Renal cortex interstitium (tissue), 15 donors: ENCODE measurements around the gene MAT2A. TPM values are rescaled to one million over a fixed set of nuclear protein-coding genes. Genes with fewer than 3 reads are reported as not detected.

Experiments
- DNase-seq, 11 donors: peaks; one replicate each; pipeline ENCODE4 v3.0.0-alpha.2; 2013; ENCODE audit warnings: low read depth in 9 of 11, low spot score in 4 of 11; ENCODE audit errors: extremely low read depth in 1 of 11
- long read RNA-seq, 16 experiments: transcript quantifications; one replicate each; lab custom pipeline, GENCODE V29; 2026
- polyA plus RNA-seq, 3 donors: library from polyadenylated mRNA; unstranded; fragments of 120-200 nt; gene quantifications; one replicate each; pipeline ENCODE4 v1.2.1, GENCODE V29; 2013; ENCODE audit not compliant: insufficient read length in 3 of 3

MAT2A gene
- polyA plus RNA-seq: 100 to 1,000 TPM; 339 to 393 (median 381) TPM
- long read RNA-seq, donor 1, transcript MAT2A-201 (9 exons, 2,819 nt): major isoform, 23 of 47 reads
- long read RNA-seq, donor 1, partial matches to known transcripts: 24 of 47 reads
- long read RNA-seq, donor 1, other reads (novel, unspliced or antisense): 0 of 47 reads
- long read RNA-seq, donor 2, transcript MAT2A-201 (9 exons, 2,819 nt): major isoform, 30 of 149 reads
- long read RNA-seq, donor 2, partial matches to known transcripts: 119 of 149 reads
- long read RNA-seq, donor 2, other reads (novel, unspliced or antisense): 0 of 149 reads
- long read RNA-seq, donor 3, transcript MAT2A-201 (9 exons, 2,819 nt): major isoform, 49 of 88 reads
- long read RNA-seq, donor 3, partial matches to known transcripts: 38 of 88 reads
- long read RNA-seq, donor 3, other reads (novel, unspliced or antisense): 0 of 88 reads
- long read RNA-seq, donor 4, transcript MAT2A-201 (9 exons, 2,819 nt): major isoform, 38 of 203 reads
- long read RNA-seq, donor 4, partial matches to known transcripts: 163 of 203 reads
- long read RNA-seq, donor 4, other reads (novel, unspliced or antisense): 0 of 203 reads
- long read RNA-seq, donor 5: 0 reads
- long read RNA-seq, donor 6, transcript MAT2A-201 (9 exons, 2,819 nt): major isoform, 35 of 115 reads
- long read RNA-seq, donor 6, partial matches to known transcripts: 74 of 115 reads
- long read RNA-seq, donor 6, other reads (novel, unspliced or antisense): 0 of 115 reads
- long read RNA-seq, donor 7, transcript MAT2A-201 (9 exons, 2,819 nt): major isoform, 44 of 115 reads
- long read RNA-seq, donor 7, transcript MAT2A-204 (3 exons, 691 nt): minor isoform, 6 of 115 reads
- long read RNA-seq, donor 7, partial matches to known transcripts: 64 of 115 reads
- long read RNA-seq, donor 7, other reads (novel, unspliced or antisense): 0 of 115 reads
- long read RNA-seq, donor 8, transcript MAT2A-201 (9 exons, 2,819 nt): major isoform, 86 of 420 reads
- long read RNA-seq, donor 8, partial matches to known transcripts: 310 of 420 reads
- long read RNA-seq, donor 8, other reads (novel, unspliced or antisense): 20 of 420 reads
- long read RNA-seq, donor 9, transcript MAT2A-201 (9 exons, 2,819 nt): major isoform, 43 of 98 reads
- long read RNA-seq, donor 9, partial matches to known transcripts: 49 of 98 reads
- long read RNA-seq, donor 9, other reads (novel, unspliced or antisense): 5 of 98 reads
- long read RNA-seq, donor 10, transcript MAT2A-201 (9 exons, 2,819 nt): major isoform, 47 of 104 reads
- long read RNA-seq, donor 10, partial matches to known transcripts: 54 of 104 reads
- long read RNA-seq, donor 10, other reads (novel, unspliced or antisense): 0 of 104 reads
- long read RNA-seq, donor 11, transcript MAT2A-201 (9 exons, 2,819 nt): major isoform, 27 of 70 reads
- long read RNA-seq, donor 11, partial matches to known transcripts: 43 of 70 reads
- long read RNA-seq, donor 11, other reads (novel, unspliced or antisense): 0 of 70 reads
- long read RNA-seq, donor 12, transcript MAT2A-201 (9 exons, 2,819 nt): major isoform, 21 of 40 reads
- long read RNA-seq, donor 12, partial matches to known transcripts: 17 of 40 reads
- long read RNA-seq, donor 12, other reads (novel, unspliced or antisense): 0 of 40 reads
- long read RNA-seq, donor 13, transcript MAT2A-201 (9 exons, 2,819 nt): major isoform, 68 of 114 reads
- long read RNA-seq, donor 13, partial matches to known transcripts: 46 of 114 reads
- long read RNA-seq, donor 13, other reads (novel, unspliced or antisense): 0 of 114 reads
- long read RNA-seq, donor 14, transcript MAT2A-201 (9 exons, 2,819 nt): major isoform, 33 of 83 reads
- long read RNA-seq, donor 14, partial matches to known transcripts: 50 of 83 reads
- long read RNA-seq, donor 14, other reads (novel, unspliced or antisense): 0 of 83 reads
- long read RNA-seq, donor 15, transcript MAT2A-201 (9 exons, 2,819 nt): major isoform, 21 of 53 reads
- long read RNA-seq, donor 15, partial matches to known transcripts: 29 of 53 reads
- long read RNA-seq, donor 15, other reads (novel, unspliced or antisense): 0 of 53 reads
- long read RNA-seq, donor 16, transcript MAT2A-201 (9 exons, 2,819 nt): major isoform, 89 of 619 reads
- long read RNA-seq, donor 16, partial matches to known transcripts: 509 of 619 reads
- long read RNA-seq, donor 16, other reads (novel, unspliced or antisense): 18 of 619 reads

GRCh38 chr2:85538507-85539360, at the start of gene MAT2A:
Gene MAT2A (plus strand): TSS chr2:85539168. CDS start chr2:85539288, 120 bp downstream.
- peak; percentile 91 to 96 (median 95) for DNase-seq

- DNase-seq: no peak
These were observed 47.9 kb upstream of the MAT2A start for GRCh38 chr2:85490861-85491755.

- no peak for DNase-seq
These were observed 42.5 kb upstream of the MAT2A start for GRCh38 chr2:85496436-85496835.

GRCh38 chr2:85497944-85498630, 40.9 kb upstream of the MAT2A start:
- no peak for DNase-seq

GRCh38 chr2:85501248-85501647, 37.7 kb upstream of the MAT2A start:
- no peak for DNase-seq

- no peak for DNase-seq
These were observed 36.2 kb upstream of the MAT2A start for GRCh38 chr2:85502720-85503119.

- no peak for DNase-seq
These were observed 35.7 kb upstream of the MAT2A start for GRCh38 chr2:85503168-85503850.

- DNase-seq: no peak
These were observed 34.9 kb upstream of the MAT2A start for GRCh38 chr2:85503851-85504777.

- no peak for DNase-seq
These were observed 34.1 kb upstream of the MAT2A start for GRCh38 chr2:85504778-85505261.

- DNase-seq: no peak
These were observed 33.3 kb upstream of the MAT2A start for GRCh38 chr2:85505551-85506238.

GRCh38 chr2:85506768-85507181, 32.2 kb upstream of the MAT2A start:
- no peak for DNase-seq

GRCh38 chr2:85511008-85511811, 27.8 kb upstream of the MAT2A start:
- no peak for DNase-seq
